Activated CD8-positive, alpha-beta memory T cell treated with anti-CD3 and anti-CD28 coated beads for 1 hour (primary cell): ENCODE data around the gene NUDCD3.

Experiments
- DNase-seq, 2 donors: peaks; one replicate each; pipeline ENCODE4 v3.0.0-alpha.2; 2020; ENCODE audit warnings: low read depth in 1 of 2; ENCODE audit errors: extremely low read depth in 1 of 2

The NUDCD3 gene

DNA sequence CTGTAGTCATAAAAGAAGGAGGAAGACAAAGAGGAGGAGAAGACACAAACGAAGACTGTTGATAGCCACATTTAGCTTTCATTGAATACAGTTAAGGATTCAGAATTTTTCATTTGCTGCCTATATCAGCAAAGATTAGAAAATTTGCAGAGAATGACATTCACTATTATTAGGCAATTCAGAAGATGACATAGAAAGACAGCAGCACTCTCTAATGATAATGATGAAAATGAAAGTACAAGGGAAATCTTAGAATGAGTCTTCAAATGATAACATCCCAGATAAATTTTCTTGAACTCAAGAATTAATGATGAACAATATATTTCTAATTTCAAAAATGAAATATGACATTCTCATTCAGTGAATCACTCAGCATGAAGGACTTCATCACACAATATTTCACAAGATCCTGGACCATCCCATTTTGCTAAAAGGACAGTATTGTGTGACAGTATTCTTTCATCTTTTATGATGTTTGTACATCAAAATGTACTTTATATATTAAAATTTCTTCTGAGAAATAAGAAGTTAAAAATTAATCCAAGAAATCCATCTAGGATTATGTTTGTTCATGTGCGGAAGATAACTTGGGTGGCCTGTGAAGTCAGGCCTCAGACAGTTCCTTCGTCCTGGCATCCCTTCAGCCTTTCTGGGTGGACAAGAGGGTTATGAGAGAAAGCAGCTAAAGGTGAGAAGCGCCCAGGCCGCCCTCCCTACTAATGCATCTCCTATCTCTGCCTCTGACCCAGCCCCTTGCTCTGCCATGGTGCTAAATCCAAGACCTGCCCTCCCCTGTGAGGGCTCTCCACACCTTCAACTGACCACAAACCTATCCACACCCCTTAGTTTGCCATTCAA, 117.7 kb downstream of the NUDCD3 start:
- DNase-seq: no peak

DNA sequence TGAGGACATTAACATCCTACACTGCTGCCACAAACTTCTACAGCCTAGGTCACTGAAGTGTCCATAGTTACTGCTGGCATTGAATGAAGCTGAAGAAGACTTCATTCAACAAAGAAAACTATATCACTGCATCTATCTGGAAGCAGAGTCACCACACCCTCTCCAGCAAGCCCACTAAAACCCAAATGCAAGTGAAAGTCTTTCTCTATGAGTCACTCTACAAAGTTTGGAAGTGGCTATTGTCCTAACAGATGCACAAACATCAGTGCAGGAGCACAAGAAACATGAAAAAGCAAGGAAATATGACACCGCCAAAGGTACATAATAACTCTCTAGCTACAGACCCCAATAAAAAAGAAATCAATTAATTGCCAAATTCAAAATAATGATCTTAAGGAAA, 121.6 kb downstream of the NUDCD3 start:
- no peak for DNase-seq

DNA sequence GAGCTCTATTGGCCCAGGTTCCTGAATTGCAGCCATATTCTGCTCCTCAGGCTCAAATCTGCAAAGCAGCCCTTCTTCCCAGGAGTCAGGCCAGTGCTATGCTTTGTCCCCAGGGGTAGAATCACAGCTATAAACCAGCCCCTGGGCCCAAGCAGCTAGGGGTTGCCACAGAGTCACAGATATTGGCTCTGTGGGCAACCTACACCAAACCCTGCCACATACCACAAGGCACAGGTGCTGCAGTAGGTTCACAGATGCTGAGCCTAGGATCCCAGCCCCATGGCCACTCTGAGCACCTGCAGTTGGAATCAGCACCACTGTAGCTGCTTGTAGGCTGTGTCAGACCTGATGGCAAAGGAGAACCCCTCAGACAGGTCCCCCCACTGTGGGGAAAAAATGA, 122.0 kb downstream of the NUDCD3 start:
- DNase-seq: no peak

DNA sequence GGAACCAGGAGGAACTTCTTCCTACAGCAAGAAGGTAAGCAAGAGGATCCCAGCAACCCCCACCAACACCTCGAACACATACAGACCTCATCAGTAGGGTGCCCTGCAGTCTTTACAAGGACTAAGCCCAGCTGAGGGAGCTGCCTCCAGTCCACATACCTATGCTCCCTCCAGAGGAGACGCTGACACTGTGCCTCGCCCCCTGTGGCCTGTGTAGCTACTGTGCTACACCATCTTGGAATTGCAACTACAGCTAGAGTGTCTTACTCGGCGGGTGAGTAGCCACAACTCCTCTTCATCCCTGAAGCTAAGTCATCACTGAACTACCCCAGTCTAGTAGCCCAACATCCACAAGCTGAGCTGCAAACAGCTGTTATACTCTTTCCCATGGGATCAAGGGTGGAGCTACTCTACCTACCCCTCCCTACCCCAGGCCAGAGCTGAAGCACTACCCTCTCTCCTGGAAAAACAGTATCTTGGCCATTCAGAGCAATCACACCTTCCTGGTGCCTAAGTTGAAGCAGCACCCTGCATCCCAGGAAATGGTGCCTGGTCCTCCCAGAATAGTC, 122.9 kb downstream of the NUDCD3 start:
- DNase-seq: no peak

- DNase-seq: no peak
These were observed 123.5 kb downstream of the NUDCD3 start for GRCh38 chr7:44366986-44367385.

DNA sequence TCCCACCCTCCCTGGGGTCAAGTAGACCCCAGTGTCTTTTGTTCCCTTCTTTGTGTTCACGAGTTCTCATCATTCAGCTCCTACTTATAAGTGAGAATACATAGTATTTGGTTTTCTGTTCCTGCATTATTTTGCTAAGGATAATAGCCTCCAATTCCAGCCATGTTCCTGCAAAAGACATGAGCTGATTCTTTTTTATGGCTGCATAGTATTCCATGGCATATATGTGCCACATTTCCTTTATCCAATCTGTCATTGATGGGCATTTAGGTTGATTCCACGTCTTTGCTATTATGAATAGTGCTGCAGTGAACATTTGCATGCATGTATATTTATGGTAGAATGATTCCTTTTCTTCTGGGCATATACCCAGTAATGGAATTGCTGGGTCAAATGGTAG, 136.8 kb downstream of the NUDCD3 start:
- no peak for DNase-seq

- no peak for DNase-seq
These were observed 141.3 kb downstream of the NUDCD3 start for GRCh38 chr7:44348851-44349781.

GRCh38 chr7:44348300-44348699, 142.2 kb downstream of the NUDCD3 start:
- DNase-seq: no peak

- DNase-seq: no peak
These were observed 142.8 kb downstream of the NUDCD3 start for GRCh38 chr7:44347546-44348114.

DNA sequence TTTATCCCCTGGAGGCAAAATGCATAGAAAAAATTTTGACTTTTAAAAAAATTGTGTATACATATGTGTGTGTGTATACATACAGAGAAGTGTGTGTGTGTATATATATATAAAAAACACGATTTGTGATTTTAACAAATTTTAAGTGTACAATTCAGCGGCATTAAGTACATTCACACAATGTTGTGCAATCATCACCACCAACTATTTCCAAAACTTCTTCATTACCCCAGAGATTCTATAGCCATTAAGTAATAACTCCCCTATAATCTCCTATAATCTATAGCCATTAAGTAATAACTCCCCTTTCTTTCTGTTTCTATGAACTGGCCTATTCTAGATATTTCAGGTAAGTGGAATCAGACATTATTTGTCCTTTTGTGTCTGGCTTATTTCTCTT, 144.4 kb downstream of the NUDCD3 start:
- DNase-seq: no peak

- DNase-seq: no peak
These were observed 149.1 kb downstream of the NUDCD3 start for GRCh38 chr7:44341401-44341800.

GRCh38 chr7:44338600-44338999, 151.9 kb downstream of the NUDCD3 start:
- no peak for DNase-seq

GRCh38 chr7:44336491-44336890, 154.0 kb downstream of the NUDCD3 start:
- no peak for DNase-seq

GRCh38 chr7:44335184-44335583, 155.3 kb downstream of the NUDCD3 start:
- DNase-seq: no peak

GRCh38 chr7:44334734-44335097, 155.7 kb downstream of the NUDCD3 start:
- DNase-seq: no peak

DNA sequence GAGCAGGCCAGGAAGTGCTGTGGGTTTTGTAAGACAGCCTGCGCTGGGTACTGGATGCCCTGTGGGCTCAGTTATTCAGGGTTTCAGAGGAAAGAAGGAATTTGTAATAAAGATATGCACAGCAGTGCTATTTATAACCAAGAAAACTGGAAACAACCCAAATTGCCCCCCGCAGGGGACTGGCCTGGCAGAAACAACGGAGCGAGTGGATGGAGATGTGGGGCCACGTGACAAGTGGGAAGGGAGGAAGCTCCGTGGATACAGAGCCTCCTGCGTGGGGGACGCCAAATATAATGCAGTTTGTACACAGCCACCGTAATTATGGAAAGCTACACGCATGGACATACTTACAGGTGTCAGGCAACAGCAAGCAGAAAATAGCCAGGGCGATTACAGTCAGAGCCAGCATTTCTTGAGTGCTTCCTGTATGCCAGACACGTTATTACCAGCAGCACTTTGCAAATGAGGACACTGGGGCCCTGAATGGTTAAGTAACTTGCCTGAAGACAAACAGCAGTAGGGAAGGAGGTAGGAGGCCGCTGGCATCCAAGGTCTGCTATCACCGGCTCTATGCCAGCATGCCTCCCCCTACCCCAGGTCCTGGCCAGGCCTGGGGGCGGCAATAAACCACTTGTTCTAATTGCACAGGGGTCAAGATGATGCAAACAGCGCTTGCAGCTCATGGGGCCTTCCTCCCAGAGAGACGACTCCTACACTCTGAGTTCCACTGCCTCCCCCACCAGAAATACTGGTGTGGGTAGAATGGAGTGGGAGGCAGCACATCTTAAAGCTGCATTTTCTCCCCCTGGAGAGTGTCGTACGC, 156.3 kb downstream of the NUDCD3 start:
- no peak for DNase-seq

DNA sequence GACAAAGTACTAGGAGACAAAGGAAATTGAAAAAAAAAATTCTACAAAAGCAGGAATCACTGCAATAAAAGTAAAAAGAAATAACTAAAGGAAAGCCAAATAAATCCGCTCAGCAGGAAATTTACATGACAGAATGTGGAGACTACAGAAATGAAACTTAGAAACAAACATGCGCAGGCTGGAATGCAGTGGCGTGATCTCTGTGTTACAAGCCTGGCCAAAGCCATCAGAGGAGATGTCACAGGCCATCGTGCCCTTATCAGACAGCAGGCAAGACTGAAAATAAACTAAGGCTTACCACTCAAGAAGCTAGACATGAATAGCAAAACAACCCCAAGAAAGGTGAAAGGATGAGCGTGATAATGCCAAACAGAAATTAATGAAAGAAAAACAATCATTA, 158.8 kb downstream of the NUDCD3 start:
- no peak for DNase-seq

DNA sequence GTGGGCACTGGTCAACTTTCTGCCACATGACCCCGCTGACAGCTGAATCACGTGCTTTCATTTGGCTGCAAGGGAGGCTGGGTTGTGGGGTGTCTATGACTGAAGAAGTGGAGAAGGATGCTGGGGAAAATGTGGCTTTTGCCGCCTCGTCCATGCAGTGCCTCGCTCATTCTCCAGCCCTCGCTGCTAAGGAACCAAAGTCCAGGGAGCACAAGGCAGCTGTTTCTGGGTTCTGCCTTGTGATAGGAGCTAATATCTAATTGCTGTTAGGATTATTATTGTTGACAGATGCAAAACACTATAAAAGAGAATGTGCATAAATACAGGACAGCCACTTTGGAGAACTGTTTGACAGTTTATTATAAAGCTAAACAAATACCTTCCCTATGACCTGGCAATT, 160.1 kb downstream of the NUDCD3 start:
- DNase-seq: no peak

GRCh38 chr7:44329888-44330287, 160.6 kb downstream of the NUDCD3 start:
- no peak for DNase-seq
